Neural cell (in vitro differentiated cells): ENCODE data around the gene TTC34.
"Not testable (repeated sequence)": the region's sequence is repeated elsewhere in the genome, so short reads cannot be mapped to it uniquely, and the experiment has no call there.

Experiments used
- CTCF ChIP-seq: fragments of 450-650 bp; IDR thresholded peaks from 2 replicates; pipeline ENCODE4 v1.5.1; 2014; ENCODE audit warnings: antibody characterized with exemption, mild to moderate bottlenecking, moderate library complexity; ENCODE audit not compliant: poor library complexity, severe bottlenecking
- EP300 ChIP-seq: fragments of 450-650 bp; conservative IDR thresholded peaks from 2 replicates; pipeline ENCODE4 v1.6.1; 2014; ENCODE audit warnings: antibody characterized with exemption, mild to moderate bottlenecking, moderate library complexity; ENCODE audit not compliant: poor library complexity, severe bottlenecking
- EZH2 ChIP-seq: fragments of 200-600, 300-800 bp; shearing (Covaris generic), sonication (generic); IDR thresholded peaks from 2 replicates; pipeline ENCODE4 v1.6.1; 2014; ENCODE audit warnings: antibody characterized with exemption, low read length, borderline replicate concordance, mild to moderate bottlenecking; ENCODE audit not compliant: insufficient read depth, poor library complexity, severe bottlenecking
- MXI1 ChIP-seq: fragments of 450-650 bp; conservative IDR thresholded peaks from 2 replicates; pipeline ENCODE4 v1.6.1; 2014; ENCODE audit warnings: antibody characterized with exemption, mild to moderate bottlenecking; ENCODE audit not compliant: poor library complexity, severe bottlenecking
- RAD21 ChIP-seq: fragments of 450-650 bp; conservative IDR thresholded peaks from 2 replicates; pipeline ENCODE4 v1.6.1; 2014; ENCODE audit warnings: antibody characterized with exemption, mild to moderate bottlenecking, moderate library complexity
- SMC3 ChIP-seq: fragments of 450-650 bp; conservative IDR thresholded peaks from 2 replicates; pipeline ENCODE4 v1.6.1; 2014; ENCODE audit warnings: antibody characterized with exemption, mild to moderate bottlenecking, moderate library complexity; ENCODE audit not compliant: poor library complexity
- TAF1 ChIP-seq: IDR thresholded peaks from 2 replicates; pipeline ENCODE4 v1.6.1; 2012; ENCODE audit warnings: low read depth

GRCh38 chr1:2684878-2685277 is 116.6 kb downstream of the TTC34 start:
- TF ChIP-seq CTCF, EZH2, RAD21, TAF1, MXI1, EP300, SMC3: not testable (repeated sequence)
